Esophagus squamous epithelium (tissue), 5 donors: ENCODE data around the gene SGK1. TPM values are rescaled to one million over a fixed set of nuclear protein-coding genes. Genes with fewer than 3 reads are reported as not detected.

Experiments used
- DNase-seq: peaks from one replicate; lab custom pipeline; 2025; lab: John Stamatoyannopoulos, UW
- H3K27ac ChIP-seq, 4 donors: fragments of 200-600 bp; sonication (generic); one replicate each; pipeline ENCODE4 v1.5.1; 2016 to 2019; ENCODE audit warnings: mild to moderate bottlenecking in 1 of 4
- H3K27me3 ChIP-seq, 4 donors: fragments of 200-600 bp; sonication (generic); 1 replicate in 3 of 4; 2 replicates in 1 of 4; pipeline versions ENCODE4 v1.5.1 to v1.6.0; 2017 to 2021; ENCODE audit warnings: antibody characterized with exemption in 1 of 4
- H3K36me3 ChIP-seq, 3 donors: fragments of 200-600 bp; sonication (generic); one replicate each; pipeline ENCODE4 v1.5.1; 2016 to 2019
- H3K4me1 ChIP-seq, 3 donors: fragments of 200-600 bp; sonication (generic); one replicate each; pipeline ENCODE4 v1.5.1; 2017 to 2019
- H3K4me3 ChIP-seq, 4 donors: fragments of 200-600 bp; sonication (generic); 1 replicate in 3 of 4; 2 replicates in 1 of 4; pipeline ENCODE4 v1.5.1; 2016 to 2019; ENCODE audit warnings: mild to moderate bottlenecking in 2 of 4, moderate library complexity in 1 of 4
- H3K9me3 ChIP-seq, 3 donors: fragments of 200-600 bp; sonication (generic); one replicate each; pipeline ENCODE4 v1.5.1; 2016 to 2019
- POLR2A ChIP-seq, 4 donors: fragments of 450-650 bp; IDR thresholded peaks; one replicate each; pipeline ENCODE4 v1.6.1; 2017; ENCODE audit warnings: antibody characterized with exemption in 4 of 4, mild to moderate bottlenecking in 4 of 4, moderate library complexity in 3 of 4
- WGBS, 2 donors: methylation state at CpG; one replicate each; pipeline ENCODE4 v1.1.5; 2018; 5-methylcytosine and 5-hydroxymethylcytosine counted together
- intact Hi-C: fragments of 100-400 bp; cut with DNase I; formaldehyde crosslinking; loops from one replicate; pipeline ENCODE4 v1.15.0; 2022
- total RNA-seq, 4 donors: library from RNA; depleted of rRNA; stranded (reverse); fragments of >200 nt; gene quantifications; one replicate each; pipeline ENCODE4 v1.1.0, GENCODE V29; 2016
- TF ChIP-seq, protein P1 (sequence below), 6 experiments: fragments of 450-650 bp in 4 of 6; fragments of 200-600 bp in 2 of 6; sonication (generic) in 2 of 6; IDR thresholded peaks; one replicate each; pipeline ENCODE4 v1.5.1; 2016 to 2019; ENCODE audit warnings: antibody characterized with exemption in 6 of 6, mild to moderate bottlenecking in 4 of 6, moderate library complexity in 4 of 6
- donor health status: DM: yes; HTN: yes; CAD: no.

The SGK1 gene
- total RNA-seq, 4 donors from 2014 or later, result 93.8 to 170 (median 154) TPM

DNA sequence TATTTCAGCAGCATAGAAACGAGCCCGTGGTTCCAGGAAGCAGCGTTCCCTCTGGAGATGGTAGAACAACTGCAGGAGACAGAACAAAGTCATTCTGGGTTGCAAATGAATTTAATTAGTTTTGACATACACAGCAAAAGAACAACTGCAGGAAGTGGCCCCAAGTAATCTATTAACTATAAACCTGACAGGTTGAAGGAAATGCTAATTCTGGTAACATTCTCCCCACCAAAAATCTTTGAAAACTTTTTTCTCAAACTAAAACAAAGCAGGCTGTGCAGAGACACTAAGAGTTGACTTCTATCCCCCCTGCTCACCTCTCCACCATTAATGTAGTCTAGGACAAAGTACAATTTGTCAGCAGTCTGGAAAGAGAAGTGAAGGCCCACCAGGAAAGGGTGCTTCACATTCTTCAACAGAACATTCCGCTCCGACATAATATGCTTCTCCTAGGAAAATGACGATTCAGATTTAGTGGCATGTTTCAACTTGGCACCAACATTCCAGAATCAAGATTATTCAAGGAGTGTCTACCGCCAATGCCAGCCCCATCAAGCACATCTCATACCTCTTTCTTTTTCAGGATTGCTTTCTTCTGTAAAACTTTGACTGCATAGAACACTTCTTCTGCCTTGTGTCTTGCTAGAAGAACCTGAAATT lies 145.1 kb downstream of the SGK1 start:
- intact Hi-C loops, result loop anchor here (5.0 to 10.0 kb wide), 3 partner anchors 274 to 469 kb away; no protein-coding TSS in a partner anchor
- no peak for DNase-seq
- no peaks in the 10 kb centered on the region for H3K9me3 ChIP-seq
- peaks cover 25 to 60% (median 28%) of the 10 kb centered on the region in 3 donors for H3K36me3 ChIP-seq
- peak overlapping the region; percentile 78 to 82 (median 79) for H3K4me3 ChIP-seq
- H3K27me3 ChIP-seq, result no peaks in the 10 kb centered on the region
- 20 to 24% methylated on average over 5 to 7 of the region's 7 CpGs for whole genome bisulfite sequencing, 2 donors
- TF ChIP-seq, protein P1, sequence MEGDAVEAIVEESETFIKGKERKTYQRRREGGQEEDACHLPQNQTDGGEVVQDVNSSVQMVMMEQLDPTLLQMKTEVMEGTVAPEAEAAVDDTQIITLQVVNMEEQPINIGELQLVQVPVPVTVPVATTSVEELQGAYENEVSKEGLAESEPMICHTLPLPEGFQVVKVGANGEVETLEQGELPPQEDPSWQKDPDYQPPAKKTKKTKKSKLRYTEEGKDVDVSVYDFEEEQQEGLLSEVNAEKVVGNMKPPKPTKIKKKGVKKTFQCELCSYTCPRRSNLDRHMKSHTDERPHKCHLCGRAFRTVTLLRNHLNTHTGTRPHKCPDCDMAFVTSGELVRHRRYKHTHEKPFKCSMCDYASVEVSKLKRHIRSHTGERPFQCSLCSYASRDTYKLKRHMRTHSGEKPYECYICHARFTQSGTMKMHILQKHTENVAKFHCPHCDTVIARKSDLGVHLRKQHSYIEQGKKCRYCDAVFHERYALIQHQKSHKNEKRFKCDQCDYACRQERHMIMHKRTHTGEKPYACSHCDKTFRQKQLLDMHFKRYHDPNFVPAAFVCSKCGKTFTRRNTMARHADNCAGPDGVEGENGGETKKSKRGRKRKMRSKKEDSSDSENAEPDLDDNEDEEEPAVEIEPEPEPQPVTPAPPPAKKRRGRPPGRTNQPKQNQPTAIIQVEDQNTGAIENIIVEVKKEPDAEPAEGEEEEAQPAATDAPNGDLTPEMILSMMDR (IDR thresholded peaks at IDR 0.05), result no peak
- no peak for TF ChIP-seq POLR2A (IDR thresholded peaks at IDR 0.05)
- H3K27ac ChIP-seq, result peak overlapping the region; percentile 2 to 99 (median 97)
- H3K4me1 ChIP-seq, result peaks cover 26 to 70% (median 27%) of the 10 kb centered on the region in 3 donors

DNA sequence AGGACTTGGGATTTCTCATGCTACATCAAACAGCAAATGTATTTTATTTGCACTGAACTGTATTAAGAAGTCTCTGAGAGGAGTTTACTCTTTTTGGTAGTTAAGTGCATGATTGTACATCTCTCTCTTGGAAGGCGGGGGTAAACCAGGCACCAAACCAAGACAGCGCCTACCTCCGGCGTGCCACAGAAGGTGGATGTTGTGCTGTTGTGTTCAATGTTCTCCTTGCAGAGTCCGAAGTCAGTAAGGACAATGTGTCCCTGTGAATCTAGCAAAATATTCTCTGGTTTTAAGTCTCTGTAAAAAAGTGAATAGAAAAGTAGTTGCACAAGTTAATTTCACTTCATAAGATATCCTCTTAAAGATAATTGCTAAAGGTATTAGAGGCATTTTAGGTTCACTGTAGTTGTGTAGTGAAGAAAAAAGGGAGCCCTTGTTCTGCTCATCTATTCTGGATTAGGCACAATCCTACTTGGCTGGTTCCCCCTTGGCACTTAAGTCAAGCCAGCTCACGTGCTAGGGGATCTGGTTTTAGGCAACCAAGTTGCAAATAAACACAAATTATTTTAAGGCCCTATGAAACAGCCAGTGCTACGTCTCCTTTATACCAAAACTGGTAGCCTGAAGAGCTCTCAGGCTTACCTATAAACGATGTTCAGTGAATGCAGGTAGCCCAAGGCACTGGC lies 145.7 kb downstream of the SGK1 start:
- WGBS, 2 donors, result 34 to 38% methylated on average over 8 of the region's 8 CpGs
- intact Hi-C loops, result loop anchor here (5.0 to 10.0 kb wide), 3 partner anchors 275 to 470 kb away; no protein-coding TSS in a partner anchor
- TF ChIP-seq, protein P1 (IDR thresholded peaks at IDR 0.05), result no peak
- TF ChIP-seq POLR2A (IDR thresholded peaks at IDR 0.05), result no peak
- no peaks in the 10 kb centered on the region for H3K27me3 ChIP-seq
- H3K4me3 ChIP-seq, result peak overlapping the region; percentile 78 to 82 (median 79)
- H3K27ac ChIP-seq, result peak overlapping the region; percentile 2 to 99 (median 97)
- DNase-seq, result no peak
- H3K36me3 ChIP-seq, result peaks cover 25 to 64% (median 31%) of the 10 kb centered on the region in 3 donors
- H3K9me3 ChIP-seq, result no peaks in the 10 kb centered on the region
- peaks cover 22 to 63% (median 26%) of the 10 kb centered on the region in 3 donors for H3K4me1 ChIP-seq

DNA sequence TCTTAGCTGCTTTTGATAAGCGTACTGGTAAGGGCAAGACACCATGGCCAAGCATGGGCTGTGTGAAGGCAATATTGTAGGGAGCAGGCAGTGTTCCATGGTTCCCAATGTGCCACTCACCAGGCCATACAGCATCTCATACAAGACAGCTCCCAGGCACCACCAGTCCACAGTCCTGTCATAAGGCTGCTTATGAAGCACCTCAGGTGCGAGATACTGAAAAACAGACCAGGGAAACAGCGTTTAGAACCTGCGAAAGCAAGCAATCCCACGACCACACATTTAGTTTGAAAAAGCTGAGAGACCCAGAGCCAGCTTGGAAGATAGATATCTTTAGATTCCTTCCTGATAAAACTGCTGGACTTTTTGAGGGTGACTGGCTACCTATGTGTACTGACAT lies 146.4 kb downstream of the SGK1 start:
- Histone ChIP-seq H3K36me3 (peaks cover 25 to 64% (median 31%) of the 10 kb centered on the region in 3 donors), H3K9me3 (no peaks in the 10 kb centered on the region), H3K27me3 (no peaks in the 10 kb centered on the region), H3K27ac (peak overlapping the region; percentile 2 to 99 (median 97)), H3K4me1 (peaks cover 18 to 57% (median 24%) of the 10 kb centered on the region in 3 donors), H3K4me3 (peak overlapping the region; percentile 78 to 82 (median 79))
- 59 to 85% methylated on average over 5 of the region's 5 CpGs for WGBS, 2 donors
- TF ChIP-seq, protein P1 (IDR thresholded peaks at IDR 0.05), result no peak
- TF ChIP-seq POLR2A (IDR thresholded peaks at IDR 0.05), result no peak
- no peak for DNase-seq
- intact Hi-C loops, result loop anchor here (5.0 to 10.0 kb wide), 3 partner anchors 276 to 471 kb away; no protein-coding TSS in a partner anchor

DNA sequence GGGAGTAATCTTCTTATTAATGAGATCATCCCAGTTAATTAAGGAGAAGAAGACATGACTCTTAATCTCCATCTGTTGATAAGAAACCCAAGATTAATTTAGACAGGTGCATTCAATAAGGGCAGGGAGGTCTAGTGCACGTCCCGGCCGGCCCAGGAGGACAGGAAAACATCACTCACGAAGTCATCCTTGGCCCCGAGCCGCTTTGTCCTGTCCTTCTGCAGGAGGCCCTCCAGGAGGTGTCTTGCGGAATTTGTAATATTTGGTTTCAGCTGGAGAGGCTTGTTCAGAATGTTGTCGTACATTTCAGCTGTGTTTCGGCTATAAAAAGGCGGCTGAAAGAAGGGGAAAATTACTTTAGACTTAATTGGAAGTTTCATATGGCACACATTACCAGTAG lies 147.1 kb downstream of the SGK1 start:
- Histone ChIP-seq H3K27ac (peak overlapping the region; percentile 2 to 97 (median 38)), H3K4me3 (peak overlapping the region; percentile 78 to 82 (median 79)), H3K36me3 (peaks cover 25 to 64% (median 31%) of the 10 kb centered on the region in 3 donors), H3K4me1 (peaks cover 11 to 50% (median 18%) of the 10 kb centered on the region in 3 donors), H3K27me3 (no peaks in the 10 kb centered on the region), H3K9me3 (no peaks in the 10 kb centered on the region)
- no peak for DNase-seq
- WGBS, 2 donors, result 37 to 54% methylated on average over 10 of the region's 10 CpGs
- no peak for TF ChIP-seq POLR2A (IDR thresholded peaks at IDR 0.05)
- TF ChIP-seq, protein P1 (IDR thresholded peaks at IDR 0.05), result no peak
- intact Hi-C loops, result loop anchor here (5.0 to 10.0 kb wide), 3 partner anchors 276 to 471 kb away; no protein-coding TSS in a partner anchor
